Stimulated activated CD4-positive, alpha-beta T cell treated with anti-CD3 and anti-CD28 coated beads, TNF-alpha, amount 100 ng/mL, for 1 hour (primary cell): Measurements from ENCODE around the gene PHLDB2.

Experiments
- DNase-seq, 3 donors: peaks; one replicate each; pipeline ENCODE4 v3.0.0-alpha.2; 2020; ENCODE audit warnings: low read depth in 3 of 3, low spot score in 1 of 3

PHLDB2 gene

DNA sequence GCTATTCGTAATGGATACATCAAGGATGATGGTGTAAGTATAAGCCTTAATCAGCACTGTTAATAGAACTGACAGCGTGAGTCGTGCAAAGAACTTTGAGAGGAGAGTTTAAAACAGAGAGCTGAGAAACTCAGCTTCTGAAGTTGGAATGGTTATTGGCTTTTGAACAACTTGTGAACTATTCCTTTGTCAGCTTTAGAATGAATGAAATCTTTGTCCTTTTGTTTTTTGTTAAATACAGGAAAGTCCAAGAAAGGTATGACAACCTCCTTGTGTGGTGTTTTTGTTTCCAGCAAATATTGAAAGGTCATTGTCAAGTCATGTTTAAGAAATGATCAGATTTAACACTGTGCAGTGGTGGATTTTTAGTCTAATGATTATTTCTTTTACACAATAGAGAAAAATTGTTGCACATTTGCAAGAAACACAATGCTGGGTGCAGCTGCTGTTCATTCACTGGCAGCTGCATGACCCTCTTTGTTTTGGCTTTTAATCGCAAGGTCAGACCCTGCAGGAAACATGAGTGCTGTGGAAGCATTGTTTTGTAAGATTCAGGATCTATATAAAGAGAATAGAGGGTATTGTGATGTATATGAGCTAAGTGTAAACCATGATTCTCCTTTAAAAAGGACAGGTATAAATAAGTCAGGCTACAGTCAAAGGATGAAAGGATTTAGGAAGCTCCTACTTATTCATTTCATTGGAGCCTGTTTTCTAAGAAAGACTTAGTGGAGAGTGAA lies 98.1 kb downstream of the PHLDB2 start:
- DNase-seq, result no peak

DNA sequence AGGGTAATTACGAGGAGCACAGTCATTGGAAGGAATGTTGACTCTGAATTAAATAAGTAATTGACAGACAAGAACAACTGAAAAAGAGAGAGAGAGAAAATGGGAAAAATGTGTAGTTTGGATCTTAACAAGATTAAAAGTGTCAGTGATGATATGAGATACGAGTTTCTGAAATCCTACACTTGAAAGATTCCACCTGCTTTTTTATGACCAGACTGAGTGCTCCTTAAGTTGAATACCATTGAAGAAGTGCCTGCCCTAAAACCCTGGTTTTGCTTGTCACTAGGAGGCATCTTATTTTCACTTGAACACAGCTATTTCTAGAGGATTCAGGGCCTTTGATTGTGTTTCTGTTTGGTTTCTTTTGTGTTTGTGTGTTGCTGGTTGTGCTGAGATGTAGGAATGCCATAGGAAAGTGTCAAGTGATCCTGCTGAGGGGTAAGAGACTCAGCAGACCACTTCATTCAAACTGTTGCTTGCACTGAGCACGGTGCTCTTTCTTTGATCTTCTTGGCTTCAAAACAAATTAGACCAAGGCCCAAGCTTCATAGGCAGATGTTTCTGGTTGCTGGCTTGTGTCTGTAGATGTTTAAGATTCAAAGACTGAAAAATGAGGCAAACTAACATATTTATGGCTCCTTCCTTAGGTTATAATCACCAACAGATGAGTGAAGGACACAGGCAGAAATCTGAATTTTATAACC lies 102.5 kb downstream of the PHLDB2 start:
- DNase-seq, result no peak

DNA sequence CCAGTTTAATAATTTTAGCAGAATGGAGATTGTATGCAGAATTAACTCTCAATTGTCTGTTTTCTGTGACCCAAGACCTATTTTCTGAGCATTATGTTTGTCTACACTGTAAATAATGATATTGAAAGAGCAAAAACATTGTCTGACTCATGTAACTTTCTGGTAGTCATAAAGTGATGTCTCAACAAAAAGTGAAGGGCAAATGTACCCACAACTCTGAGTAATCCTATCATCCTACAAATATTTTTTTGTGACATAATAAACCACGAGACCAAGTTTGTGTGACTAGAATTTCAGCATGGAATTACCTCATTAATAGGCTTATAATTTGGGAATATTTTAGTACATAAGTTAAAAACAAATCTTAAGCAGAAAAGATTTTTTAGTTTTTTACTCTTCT lies 104.4 kb downstream of the PHLDB2 start:
- no peak for DNase-seq

- DNase-seq, result no peak
These were observed 106.4 kb downstream of the PHLDB2 start for GRCh38 chr3:111965484-111965883.

GRCh38 chr3:111967068-111967467 lies 108.0 kb downstream of the PHLDB2 start:
- DNase-seq, result no peak

- peak; percentile 47 to 61 (median 47) for DNase-seq
These were observed 108.7 kb downstream of the PHLDB2 start for GRCh38 chr3:111967651-111968274.

DNA sequence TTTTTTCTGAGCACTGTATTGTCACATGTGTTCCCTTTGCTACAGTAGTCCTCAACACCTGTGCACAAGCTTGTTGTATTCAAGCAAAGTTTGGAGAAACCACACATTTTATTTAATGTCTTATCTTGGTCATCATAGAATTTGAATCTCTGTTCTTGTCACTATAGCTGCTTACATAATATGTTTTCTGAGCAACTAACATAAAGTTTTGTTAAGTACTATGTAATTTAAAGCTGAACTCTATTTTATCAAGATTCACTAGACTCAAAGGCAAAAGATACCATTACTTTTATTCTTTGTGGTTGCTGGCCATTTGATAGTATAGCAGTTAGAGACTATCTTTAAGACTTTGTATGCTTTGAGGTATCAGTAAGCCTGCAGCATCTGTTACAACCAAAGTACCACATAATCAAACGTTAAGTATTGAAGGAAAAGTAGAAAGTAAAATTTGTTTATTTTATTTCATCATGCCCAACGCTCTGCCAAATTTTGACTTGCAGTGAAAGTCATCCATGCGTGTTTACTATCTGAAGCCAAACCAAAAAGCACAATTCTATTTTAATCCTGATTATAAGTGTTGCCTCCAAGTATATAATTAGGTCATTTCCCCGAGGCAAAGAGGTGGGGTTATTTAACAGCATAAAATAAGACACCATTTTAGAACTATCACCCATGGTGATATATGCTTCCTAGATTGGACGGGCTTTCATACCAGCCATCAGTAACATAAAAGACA lies 109.4 kb downstream of the PHLDB2 start:
- no peak for DNase-seq

DNA sequence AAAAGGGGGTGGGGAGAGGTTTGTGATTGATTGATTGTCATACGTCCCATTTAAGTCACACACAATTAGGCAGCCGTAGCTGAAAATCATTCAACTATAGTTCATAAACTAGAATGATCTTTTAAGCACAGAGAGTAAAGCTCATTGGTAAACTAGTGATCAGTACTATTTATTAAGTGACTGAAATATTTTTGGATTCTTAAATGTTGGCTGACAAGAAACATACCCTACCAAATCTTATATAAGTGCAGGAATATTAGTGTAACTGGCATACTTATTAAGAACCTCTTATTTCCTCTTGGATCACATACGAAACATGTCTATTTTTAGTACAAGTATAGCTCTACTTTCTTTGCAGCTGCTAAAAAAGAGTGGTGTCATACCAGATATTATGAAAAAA lies 111.3 kb downstream of the PHLDB2 start:
- DNase-seq, result no peak

GRCh38 chr3:111971533-111972130 lies 112.6 kb downstream of the PHLDB2 start:
- DNase-seq, result no peak

DNA sequence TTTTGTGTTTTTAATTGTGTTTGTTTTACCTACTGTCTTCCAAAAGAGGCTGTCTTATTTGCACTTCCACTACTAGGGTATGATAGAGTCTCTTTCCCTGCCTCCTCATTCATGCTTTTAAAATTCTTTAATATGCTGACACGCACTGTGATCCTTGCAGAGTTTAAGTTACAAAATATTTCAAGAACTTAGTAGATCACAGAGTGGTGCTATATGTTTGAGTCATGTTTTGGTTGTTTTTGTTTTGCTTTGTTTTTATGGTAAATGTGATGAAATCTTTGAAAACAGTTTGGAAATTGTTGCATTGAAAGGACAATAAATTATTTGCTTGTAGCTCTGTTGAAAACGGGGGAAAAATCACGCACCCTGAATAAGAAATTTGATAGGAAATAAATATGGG lies 113.8 kb downstream of the PHLDB2 start:
- DNase-seq, result no peak

DNA sequence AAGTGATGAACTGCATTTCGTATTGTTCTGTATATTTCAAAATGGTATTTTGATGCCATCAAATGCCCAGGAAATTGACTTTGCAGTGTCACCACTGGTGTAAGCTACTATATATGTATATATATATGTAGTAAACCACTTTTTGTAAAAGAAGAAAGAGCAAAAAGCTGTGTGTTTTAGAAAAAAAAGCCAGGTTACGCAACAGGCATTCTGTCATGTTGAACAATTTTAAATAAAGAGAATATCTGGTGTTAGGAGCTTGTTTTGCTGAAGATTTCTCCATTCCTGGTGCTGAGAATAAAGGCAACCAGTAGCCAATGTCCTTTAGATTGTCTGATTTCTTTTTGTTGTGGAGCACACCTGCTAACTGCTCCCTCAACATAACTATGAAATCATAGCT lies 116.1 kb downstream of the PHLDB2 start:
- no peak for DNase-seq

DNA sequence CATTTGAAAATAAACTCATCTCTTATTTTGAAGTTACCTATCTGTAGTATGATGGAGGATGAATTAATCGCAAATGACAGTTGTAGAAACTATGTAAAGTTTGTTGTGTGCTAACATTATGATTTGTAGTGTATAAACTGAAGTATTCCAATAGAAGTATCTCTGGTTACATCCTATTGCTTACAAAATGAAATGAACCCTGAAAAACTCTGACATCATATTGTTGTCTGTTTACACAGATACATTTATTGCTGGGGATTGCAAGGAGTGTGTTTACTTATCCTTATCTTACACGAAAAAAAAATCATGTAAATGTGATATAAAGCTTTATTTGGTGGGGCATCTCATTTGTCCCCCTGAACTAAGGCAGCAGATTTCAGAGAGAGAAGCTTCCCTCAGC lies 117.2 kb downstream of the PHLDB2 start:
- no peak for DNase-seq

GRCh38 chr3:111978583-111979433 lies 119.7 kb downstream of the PHLDB2 start, which contains the start of gene ABHD10:
Gene ABHD10, plus strand, starts transcription at chr3:111979026. Its CDS starts 36 bp downstream, at chr3:111979062.
- peak; percentile 91 to 93 (median 92) for DNase-seq

GRCh38 chr3:111979434-111980038 lies 120.5 kb downstream of the PHLDB2 start:
- no peak for DNase-seq

DNA sequence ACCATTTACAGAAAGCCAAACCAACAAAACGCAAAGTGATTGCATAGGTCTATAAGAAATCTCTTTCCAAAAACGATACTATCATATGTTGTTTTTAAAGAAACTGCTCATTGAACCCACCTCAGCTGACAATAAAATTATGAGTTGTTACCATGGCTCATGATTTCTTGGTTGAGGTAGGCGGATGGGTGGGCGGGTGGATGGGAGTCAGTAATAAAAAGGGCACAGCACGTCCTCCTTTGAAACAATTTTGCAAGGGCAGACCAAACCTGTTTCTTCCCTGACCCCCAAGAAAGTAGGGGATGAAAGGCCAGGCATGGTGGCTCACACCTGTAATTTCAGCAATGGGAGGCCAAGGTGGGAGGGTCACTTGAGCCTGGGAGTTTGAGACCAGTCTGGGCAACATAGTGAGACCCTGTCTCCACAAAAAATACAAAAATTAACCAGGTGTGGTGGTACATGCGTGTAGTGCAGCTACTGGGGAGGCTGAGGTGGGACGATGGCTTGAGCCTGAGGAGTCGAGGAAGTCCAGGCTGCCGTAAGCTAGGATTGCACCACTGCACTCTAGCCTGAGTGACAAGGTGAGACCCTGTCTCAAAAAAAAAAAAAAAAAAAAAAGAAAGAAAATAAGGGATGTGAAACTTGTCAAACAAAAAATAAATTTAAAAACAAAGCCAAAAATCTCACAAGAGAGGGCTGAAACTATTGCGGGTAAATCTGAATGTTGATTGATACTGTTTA lies 121.8 kb downstream of the PHLDB2 start:
- no peak for DNase-seq

GRCh38 chr3:111981457-111981763 lies 122.3 kb downstream of the PHLDB2 start:
- no peak for DNase-seq

DNA sequence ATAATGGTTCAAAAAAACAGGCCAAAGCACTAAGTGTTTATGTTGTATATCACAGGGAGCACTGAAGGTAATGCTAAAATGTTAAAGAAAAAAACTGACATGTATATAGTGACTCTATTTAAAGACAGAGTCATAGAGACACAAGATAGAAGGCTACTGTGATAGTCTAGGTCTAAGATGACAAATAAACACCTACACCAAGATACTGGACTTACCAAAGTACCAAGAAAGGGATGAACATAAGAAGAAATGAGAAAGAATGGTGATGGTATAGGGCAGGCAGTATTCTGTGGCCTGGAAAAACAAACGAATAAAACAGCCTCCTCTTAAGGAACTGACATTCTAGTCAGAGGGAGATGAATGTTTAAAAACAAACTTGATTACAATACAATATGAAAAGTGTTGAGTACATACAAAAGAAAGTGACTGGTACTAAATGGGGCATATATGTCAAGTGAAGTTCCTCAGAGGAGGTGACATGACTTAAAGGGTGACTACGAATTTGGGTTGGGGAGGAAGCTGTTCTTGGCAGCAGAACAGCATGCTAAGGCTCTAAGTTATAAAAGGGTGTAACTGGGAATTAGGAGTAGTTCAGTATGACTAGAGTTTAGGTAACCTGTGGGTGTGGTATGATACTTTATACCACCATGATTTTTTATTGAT lies 125.7 kb downstream of the PHLDB2 start:
- DNase-seq, result no peak

DNA sequence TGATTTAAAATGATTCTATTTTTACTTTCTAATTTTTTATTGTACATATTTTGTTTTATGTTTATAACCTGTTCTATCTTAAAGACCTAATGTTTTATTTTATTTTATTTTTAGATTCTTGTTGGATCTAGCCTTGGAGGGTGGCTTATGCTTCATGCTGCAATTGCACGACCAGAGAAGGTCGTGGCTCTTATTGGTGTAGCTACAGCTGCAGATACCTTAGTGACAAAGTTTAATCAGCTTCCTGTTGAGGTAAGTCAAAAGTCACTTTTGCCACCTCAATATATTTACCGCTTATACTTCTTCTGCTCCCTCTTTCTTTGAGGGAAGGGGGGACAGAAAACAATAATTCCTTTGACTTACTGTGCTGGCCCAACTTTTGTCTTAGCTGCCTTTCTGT lies 127.7 kb downstream of the PHLDB2 start:
- no peak for DNase-seq
